ENCODE results near the gene LRRC14B. TPM values are rescaled to one million over a fixed set of nuclear protein-coding genes. Genes with fewer than 3 reads are reported as not detected.
A peak's percentile ranks its signal among the peaks of the same experiment; 100 is the strongest.

LRRC14B gene
- total and polyA plus RNA-seq, 2 donors from 2014 or later = not detected

- no peaks in the 10 kb centered on the region for H3K9me3 ChIP-seq (ENCODE audit: control insufficient read depth in 2 of 3, insufficient read depth in 1 of 3, low read length in 3 of 3)
- intact Hi-C loops (cut with DNase I) = no loop called here
- no peaks in the 10 kb centered on the region for H3K4me1 ChIP-seq (ENCODE audit: control insufficient read depth in 2 of 3, insufficient read depth in 2 of 3, low read depth in 1 of 3, low read length in 3 of 3)
- DNase-seq (peak in 1 of 5 donors; percentile 24), FAIRE-seq (no peak)
- H3K9ac ChIP-seq (ENCODE audit: low read length in 3 of 3) = no peak overlapping the region
- no peaks in the 10 kb centered on the region for H3K36me3 ChIP-seq (ENCODE audit: control insufficient read depth in 2 of 3, insufficient read depth in 3 of 3, low read length in 3 of 3)
- no peaks in the 10 kb centered on the region for H3K27me3 ChIP-seq (ENCODE audit: control insufficient read depth, insufficient read depth, low read length)
- no peak overlapping the region for H3K27ac ChIP-seq (ENCODE audit: low read depth in 2 of 2, low read length in 2 of 2)
- no peak overlapping the region for H3K4me3 ChIP-seq (ENCODE audit: low read length in 3 of 3)
- TF ChIP-seq, protein P1, sequence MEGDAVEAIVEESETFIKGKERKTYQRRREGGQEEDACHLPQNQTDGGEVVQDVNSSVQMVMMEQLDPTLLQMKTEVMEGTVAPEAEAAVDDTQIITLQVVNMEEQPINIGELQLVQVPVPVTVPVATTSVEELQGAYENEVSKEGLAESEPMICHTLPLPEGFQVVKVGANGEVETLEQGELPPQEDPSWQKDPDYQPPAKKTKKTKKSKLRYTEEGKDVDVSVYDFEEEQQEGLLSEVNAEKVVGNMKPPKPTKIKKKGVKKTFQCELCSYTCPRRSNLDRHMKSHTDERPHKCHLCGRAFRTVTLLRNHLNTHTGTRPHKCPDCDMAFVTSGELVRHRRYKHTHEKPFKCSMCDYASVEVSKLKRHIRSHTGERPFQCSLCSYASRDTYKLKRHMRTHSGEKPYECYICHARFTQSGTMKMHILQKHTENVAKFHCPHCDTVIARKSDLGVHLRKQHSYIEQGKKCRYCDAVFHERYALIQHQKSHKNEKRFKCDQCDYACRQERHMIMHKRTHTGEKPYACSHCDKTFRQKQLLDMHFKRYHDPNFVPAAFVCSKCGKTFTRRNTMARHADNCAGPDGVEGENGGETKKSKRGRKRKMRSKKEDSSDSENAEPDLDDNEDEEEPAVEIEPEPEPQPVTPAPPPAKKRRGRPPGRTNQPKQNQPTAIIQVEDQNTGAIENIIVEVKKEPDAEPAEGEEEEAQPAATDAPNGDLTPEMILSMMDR (IDR thresholded peaks at IDR 0.05; ENCODE audit: borderline replicate concordance, extremely low read depth, insufficient read depth) = no peak
Measured at GRCh38 chr5:172841-173251, 18.4 kb upstream of the LRRC14B start.

DNA sequence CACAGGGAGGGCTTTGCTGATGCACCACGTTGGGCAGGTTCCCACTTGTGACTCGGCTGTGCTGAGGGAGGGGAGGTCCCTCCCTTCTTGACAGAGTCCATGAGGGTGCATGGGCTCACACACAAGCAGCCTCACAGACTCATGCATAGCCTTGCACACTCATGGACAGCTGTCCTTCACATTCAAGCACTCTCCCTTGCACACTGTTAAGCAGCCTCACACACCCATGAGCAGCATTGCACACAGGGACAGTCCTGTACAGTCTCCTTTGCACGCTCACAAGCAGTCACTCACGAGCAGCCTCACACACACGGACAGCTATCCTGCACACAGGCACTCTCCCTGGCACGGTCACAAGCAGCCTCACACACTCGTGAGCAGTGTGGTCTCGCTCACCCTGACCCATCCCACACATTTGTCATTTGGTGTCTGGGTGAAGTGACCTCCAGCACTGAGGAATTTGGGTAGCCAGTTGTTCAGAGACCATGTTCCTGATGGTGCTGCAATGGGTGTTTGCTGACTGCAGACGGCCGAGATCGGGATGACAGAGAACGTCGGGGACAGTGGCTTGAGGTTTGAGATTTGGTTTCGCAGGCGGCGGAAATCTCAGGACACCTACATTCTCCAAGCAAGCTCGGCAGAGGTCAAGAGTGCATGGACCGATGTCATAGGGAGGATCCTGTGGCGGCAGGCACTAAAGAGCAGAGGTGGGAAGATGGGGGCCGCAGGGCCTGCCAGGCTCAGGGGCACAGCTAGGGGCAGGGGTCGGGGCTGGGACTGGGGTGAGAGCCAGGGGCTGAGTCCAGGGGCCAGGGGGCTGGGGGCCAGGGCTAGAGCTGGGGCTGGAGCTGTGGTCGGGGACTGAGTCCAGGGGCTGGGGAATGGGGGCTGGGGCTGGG, 17.7 kb upstream of the LRRC14B start:
- no peak for FAIRE-seq
- Histone ChIP-seq H3K9ac (ENCODE audit: low read length in 3 of 3) (no peak overlapping the region), H3K9me3 (ENCODE audit: control insufficient read depth in 2 of 3, insufficient read depth in 1 of 3, low read length in 3 of 3) (no peaks in the 10 kb centered on the region), H3K4me1 (ENCODE audit: control insufficient read depth in 2 of 3, insufficient read depth in 2 of 3, low read depth in 1 of 3, low read length in 3 of 3) (no peaks in the 10 kb centered on the region), H3K27me3 (ENCODE audit: control insufficient read depth, insufficient read depth, low read length) (no peaks in the 10 kb centered on the region), H3K36me3 (ENCODE audit: control insufficient read depth in 2 of 3, insufficient read depth in 3 of 3, low read length in 3 of 3) (no peaks in the 10 kb centered on the region), H3K27ac (ENCODE audit: low read depth in 2 of 2, low read length in 2 of 2) (no peak overlapping the region), H3K4me3 (ENCODE audit: low read length in 3 of 3) (no peak overlapping the region)
- TF ChIP-seq, protein P1 (IDR thresholded peaks at IDR 0.05; ENCODE audit: borderline replicate concordance, extremely low read depth, insufficient read depth) = no peak
- intact Hi-C loops (cut with DNase I) = no loop called here
- peak in 1 of 5 donors; percentile 22 for DNase-seq

DNA sequence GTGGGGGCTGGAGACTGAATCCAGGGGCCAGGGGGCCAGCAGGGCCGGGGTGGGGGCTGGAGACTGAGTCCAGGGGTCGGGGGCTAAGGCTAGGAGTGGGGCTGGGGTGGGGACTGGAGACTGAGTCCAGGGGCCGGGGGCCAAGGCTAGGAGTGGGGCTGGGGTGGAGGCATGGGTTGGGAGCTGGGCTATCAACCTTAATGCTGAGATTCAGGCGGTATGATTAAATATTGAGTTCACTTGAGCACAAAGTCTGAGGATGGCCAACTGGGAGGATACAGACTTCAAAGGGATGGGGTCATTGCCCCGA, 17.0 kb upstream of the LRRC14B start:
- Histone ChIP-seq H3K27me3 (ENCODE audit: control insufficient read depth, insufficient read depth, low read length) (no peaks in the 10 kb centered on the region), H3K27ac (ENCODE audit: low read depth in 2 of 2, low read length in 2 of 2) (no peak overlapping the region), H3K4me1 (ENCODE audit: control insufficient read depth in 2 of 3, insufficient read depth in 2 of 3, low read depth in 1 of 3, low read length in 3 of 3) (no peaks in the 10 kb centered on the region), H3K9ac (ENCODE audit: low read length in 3 of 3) (no peak overlapping the region), H3K9me3 (ENCODE audit: control insufficient read depth in 2 of 3, insufficient read depth in 1 of 3, low read length in 3 of 3) (no peaks in the 10 kb centered on the region), H3K36me3 (ENCODE audit: control insufficient read depth in 2 of 3, insufficient read depth in 3 of 3, low read length in 3 of 3) (no peaks in the 10 kb centered on the region), H3K4me3 (ENCODE audit: low read length in 3 of 3) (no peak overlapping the region)
- FAIRE-seq (no peak), DNase-seq (no peak)
- intact Hi-C loops (cut with DNase I) = no loop called here
- TF ChIP-seq, protein P1 (IDR thresholded peaks at IDR 0.05; ENCODE audit: borderline replicate concordance, extremely low read depth, insufficient read depth) = no peak

Data from kidney (tissue), 14 donors.